ENCODE results near the gene ADAMTSL2. TPM values are rescaled to one million over a fixed set of nuclear protein-coding genes. Genes with fewer than 3 reads are reported as not detected.

ADAMTSL2 gene
- total RNA-seq, 1 donor from 2014 or later, result 1.2 TPM

- DNase-seq (ENCODE audit: low spot score), result no peak
Observed at GRCh38 chr9:133499892-133500270, 34.6 kb upstream of the ADAMTSL2 start.

- DNase-seq (ENCODE audit: low spot score), result no peak
Observed at GRCh38 chr9:133502112-133502511, 32.4 kb upstream of the ADAMTSL2 start.

DNA sequence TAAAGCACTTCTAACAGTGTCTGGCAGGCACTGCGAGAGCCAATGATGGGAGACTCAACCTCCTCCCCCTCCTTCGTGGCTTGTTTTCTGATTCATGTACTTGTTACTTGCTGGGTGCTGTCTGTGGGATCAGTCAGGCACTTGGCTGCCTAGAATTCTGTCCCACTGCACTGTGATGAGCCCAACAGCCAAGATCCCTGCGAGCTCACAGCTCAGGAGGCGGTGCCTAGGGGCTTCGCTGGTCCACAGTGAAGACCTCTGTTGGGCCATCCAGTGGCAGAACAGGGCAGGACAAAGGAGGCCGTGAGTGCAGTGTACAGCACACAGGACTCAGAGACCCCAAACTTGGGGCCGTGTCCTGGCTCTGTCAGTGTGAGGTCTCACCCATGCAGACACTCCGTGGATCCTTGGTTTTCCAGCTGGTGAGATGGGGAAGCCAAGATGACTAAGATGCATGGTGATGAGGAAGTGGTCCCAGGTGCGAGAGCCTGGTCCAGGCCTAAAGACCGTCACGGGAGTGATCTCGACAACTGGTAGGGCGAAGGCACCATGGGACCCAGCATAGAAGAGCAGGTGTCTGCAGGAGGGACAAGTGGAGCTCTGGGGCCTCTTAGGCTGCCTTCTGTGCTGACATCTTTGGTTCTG lies 29.2 kb upstream of the ADAMTSL2 start:
- DNase-seq (ENCODE audit: low spot score), result no peak

GRCh38 chr9:133505901-133506652 lies 28.4 kb upstream of the ADAMTSL2 start:
- DNase-seq (ENCODE audit: low spot score), result no peak

GRCh38 chr9:133506653-133507038 lies 27.9 kb upstream of the ADAMTSL2 start:
- DNase-seq (ENCODE audit: low spot score), result no peak

DNA sequence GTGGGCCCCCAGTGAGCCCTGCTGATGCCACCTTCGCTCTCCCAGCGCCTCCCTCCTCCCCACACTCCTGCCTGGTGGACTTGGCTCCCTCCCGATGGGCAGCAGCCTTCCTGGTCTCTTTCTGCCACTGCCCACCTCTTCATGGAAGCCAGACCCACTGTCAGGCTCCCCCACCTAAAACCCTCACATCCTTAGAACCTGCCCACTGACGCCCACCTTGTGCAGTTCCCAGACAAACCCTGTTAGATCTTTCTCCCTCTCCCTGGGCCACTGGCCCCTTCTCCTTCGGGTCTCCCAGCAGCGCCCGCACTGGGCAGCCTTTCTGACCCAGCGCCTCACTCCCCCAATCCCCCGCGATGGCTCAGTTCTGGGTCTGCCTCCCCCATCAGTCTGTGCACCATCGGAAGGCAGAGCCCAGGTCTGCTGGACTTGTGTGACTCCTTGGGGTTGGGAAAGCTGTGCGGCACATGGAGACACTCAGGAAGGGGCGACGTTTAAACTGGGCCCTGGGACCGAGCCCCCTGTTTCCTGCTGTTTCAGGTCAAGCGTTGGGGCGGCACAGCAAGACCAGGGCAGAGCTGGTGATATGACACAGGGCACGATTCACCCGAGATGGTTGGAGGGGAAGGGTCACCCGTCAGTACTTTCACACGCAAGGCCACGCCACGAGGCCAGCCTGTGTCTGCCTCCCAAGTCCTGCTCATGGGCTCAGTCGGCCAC lies 27.1 kb upstream of the ADAMTSL2 start:
- DNase-seq (ENCODE audit: low spot score), result no peak

GRCh38 chr9:133508046-133508445 lies 26.5 kb upstream of the ADAMTSL2 start:
- DNase-seq (ENCODE audit: low spot score), result no peak

- no peak for DNase-seq (ENCODE audit: low spot score)
Observed at GRCh38 chr9:133509179-133510083, 25.1 kb upstream of the ADAMTSL2 start.

DNA sequence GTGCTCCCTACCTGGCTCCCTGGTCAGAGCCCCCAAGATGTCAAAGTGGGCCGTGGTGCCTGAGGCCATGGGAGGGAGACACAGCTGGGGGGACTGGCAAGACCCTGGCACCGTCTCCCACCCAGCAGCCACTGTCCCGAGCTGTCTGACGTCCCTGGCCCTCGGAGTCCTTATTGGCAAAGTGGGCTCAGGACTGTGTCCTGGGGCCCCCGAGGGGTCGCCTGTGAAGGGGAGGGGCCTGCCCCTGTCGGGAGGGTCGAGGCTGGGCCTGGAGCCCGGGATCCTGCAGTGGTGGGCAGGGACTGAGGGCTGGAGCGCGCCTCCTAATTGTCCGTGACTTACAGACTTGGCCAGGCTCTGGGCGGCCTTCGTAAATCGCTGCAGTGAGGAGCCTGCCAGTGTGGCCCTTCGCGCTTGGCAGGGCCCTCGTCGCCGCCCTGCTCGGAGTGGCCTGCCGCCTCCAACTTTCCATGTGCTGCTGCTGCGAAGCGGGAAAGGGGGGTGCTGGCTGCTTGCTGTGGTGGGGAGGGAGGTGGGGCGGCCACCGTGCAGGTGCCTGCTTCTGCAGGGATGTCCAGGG lies 23.5 kb upstream of the ADAMTSL2 start:
- DNase-seq (ENCODE audit: low spot score), result no peak

- DNase-seq (ENCODE audit: low spot score), result no peak
Observed at GRCh38 chr9:133511607-133512006, 22.9 kb upstream of the ADAMTSL2 start.

DNA sequence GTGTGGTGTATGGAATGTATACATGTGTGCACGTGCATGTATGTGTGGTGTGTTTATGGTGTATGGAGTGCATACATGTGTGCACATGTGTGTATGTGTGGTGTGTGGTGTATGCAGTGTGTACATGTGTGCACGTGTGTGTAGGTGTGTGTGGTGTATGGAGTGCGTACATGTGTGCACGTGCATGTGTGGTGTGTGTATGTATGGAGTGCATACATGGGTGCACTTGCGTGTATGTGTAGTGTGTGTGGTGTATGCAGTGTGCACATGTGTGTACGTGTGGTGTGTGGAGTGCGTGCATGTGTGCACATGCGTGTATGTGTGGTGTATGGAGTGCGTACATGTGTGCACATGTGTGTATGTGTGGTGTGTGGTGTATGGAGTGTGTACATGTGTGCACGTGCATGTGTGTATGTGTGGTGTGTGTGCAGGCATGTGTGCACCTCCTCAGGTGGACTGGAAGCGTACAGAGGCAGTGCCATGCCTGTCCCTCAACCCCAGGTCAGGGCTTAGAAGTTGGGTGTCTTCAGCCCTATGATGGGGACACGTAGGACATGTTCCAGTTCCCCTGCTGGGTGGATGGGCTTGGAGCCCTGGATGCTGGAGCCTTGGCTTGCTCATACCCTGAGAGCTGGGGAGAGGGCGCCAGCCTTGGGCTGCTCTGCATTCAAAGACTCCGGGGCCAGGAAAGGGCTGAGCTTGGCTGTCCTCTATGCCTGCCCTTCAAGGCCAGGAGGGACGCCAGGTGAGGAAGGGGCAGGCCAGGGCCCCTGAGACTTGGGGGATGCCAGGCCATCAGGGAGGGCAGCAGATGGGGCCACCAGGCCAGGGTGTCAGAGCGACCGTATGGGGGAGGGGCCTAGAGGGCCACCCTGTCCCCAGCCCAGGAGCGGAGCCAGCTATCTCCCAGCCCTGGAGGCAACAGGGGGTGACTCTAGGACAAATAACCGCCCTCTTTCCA lies 22.0 kb upstream of the ADAMTSL2 start:
- no peak for DNase-seq (ENCODE audit: low spot score)

DNA sequence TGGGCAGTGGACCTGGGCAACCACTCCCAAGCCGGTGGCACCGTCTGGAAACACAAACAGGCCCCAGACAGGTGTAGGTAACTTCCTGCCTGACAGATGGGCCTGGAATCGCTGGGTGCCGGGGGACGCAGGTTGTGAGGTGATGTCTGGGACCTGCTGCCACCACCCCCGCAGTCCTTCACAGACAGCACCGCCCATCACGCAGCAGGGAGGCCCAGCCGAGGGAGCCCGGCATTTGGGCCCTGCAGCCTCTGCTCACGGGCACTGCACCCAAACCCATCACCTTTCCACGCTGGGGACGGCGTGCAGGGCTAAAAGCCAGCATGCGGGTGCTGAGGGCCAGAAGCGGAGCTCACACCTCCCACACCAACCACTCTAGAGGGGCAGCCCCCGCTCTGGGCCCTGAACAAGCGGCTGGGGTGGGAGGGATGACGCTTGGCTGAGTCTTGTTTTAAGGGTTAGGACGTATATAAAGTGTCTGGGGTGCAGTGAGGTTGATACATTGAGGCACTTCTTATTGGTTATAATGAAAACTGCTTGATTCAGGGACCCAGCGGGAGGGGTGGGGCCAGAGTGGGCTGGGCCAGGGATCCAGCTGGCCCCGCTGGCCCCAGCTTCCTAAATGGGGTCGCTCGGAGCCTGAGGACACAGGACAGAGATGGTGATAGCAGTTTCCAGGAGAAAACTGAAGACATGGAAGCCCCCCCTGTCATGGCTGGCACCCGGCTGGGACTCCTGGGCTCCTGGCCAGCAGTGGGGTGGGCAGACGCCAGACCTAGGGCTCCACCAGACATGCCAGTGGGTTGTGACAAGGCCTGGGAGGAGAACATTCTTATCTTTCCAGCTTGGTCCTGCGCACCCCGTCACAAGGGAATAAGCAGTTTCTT lies 21.0 kb upstream of the ADAMTSL2 start:
- peak; percentile 63 for DNase-seq (ENCODE audit: low spot score)

GRCh38 chr9:133514460-133515239 lies 19.9 kb upstream of the ADAMTSL2 start:
- DNase-seq (ENCODE audit: low spot score), result peak; percentile 91

DNA sequence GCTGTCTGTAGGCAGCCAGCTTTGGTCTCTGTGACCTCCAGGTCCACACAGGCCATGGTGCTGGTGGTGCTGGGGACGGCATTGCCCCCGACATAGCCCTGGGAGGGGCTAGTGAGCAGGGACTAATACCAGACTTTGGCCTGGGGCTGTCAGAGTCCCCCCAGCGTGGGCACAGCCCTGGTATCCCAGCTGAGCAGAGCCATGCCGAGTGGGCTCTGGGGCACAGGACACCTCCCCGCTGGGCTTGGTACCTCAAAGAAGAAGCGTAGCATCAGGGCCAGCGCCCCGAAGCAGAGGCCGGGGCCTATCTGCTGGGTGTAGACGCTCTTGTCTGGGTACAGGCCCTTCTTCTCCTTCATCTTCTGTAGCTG lies 19.3 kb upstream of the ADAMTSL2 start:
- DNase-seq (ENCODE audit: low spot score), result no peak

- DNase-seq (ENCODE audit: low spot score), result no peak
Observed at GRCh38 chr9:133515615-133516255, 18.8 kb upstream of the ADAMTSL2 start.

GRCh38 chr9:133516256-133516960 lies 18.1 kb upstream of the ADAMTSL2 start:
- no peak for DNase-seq (ENCODE audit: low spot score)

GRCh38 chr9:133516961-133517350 lies 17.5 kb upstream of the ADAMTSL2 start:
- DNase-seq (ENCODE audit: low spot score), result no peak
